A549 (cell line): ENCODE measurements around the gene EMID1. TPM values are rescaled to one million over a fixed set of nuclear protein-coding genes. Genes with fewer than 3 reads are reported as not detected.
A peak's percentile ranks its signal among the peaks of the same experiment; 100 is the strongest.

ENCODE experiments used
- ATAC-seq, 2 experiments: fragments of 200-7000 bp in 1 of 2; fragments of >200 bp in 1 of 2; cut with Nextera tagmentation in 1 of 2; cut with Tn5 transposase in 1 of 2; 3 replicates each; pipeline versions ENCODE4 v1.8.0 to v1.9.1; 2018 to 2020; ENCODE audit warnings: mild to moderate bottlenecking in 1 of 2, moderate library complexity in 1 of 2
- CTCF ChIA-PET: fragments of 300-600 bp; sonication (Branson Sonifier 250); formaldehyde crosslinking; extraction: SDS; loops from one replicate; lab custom pipeline; 2021; ENCODE audit warnings: antibody characterized with exemption, inconsistent platforms; lab: Yijun Ruan, JAX
- POLR2A ChIA-PET: fragments of 350-600 bp; formaldehyde crosslinking; extraction: SDS; loops from one replicate; lab custom pipeline; 2021; ENCODE audit warnings: antibody characterized with exemption, inconsistent platforms; lab: Yijun Ruan, JAX
- DNase-seq, 2 experiments: peaks; one replicate each; pipeline versions ENCODE4 v3.0.0 to v3.0.0-alpha.2; 2011 to 2016; ENCODE audit warnings: low read depth in 1 of 2, low spot score in 1 of 2
- FAIRE-seq: peaks from 2 replicates; lab custom pipeline; 2011; peaks lifted over from hg19 to GRCh38; lab: Jason Lieb, UNC
- H3K27ac ChIP-seq, 2 experiments: fragments of >200 bp; sonication (Bioruptor Twin); formaldehyde crosslinking; 3 replicates each; pipeline ENCODE4 v1.5.1; 2016 to 2017
- H3K4me1 ChIP-seq: fragments of >200 bp; sonication (Bioruptor Twin); formaldehyde crosslinking; 3 replicates; pipeline ENCODE4 v1.6.1; 2016
- H3K4me2 ChIP-seq: fragments of >200 bp; sonication (Bioruptor Twin); formaldehyde crosslinking; 3 replicates; pipeline ENCODE4 v1.6.1; 2016
- H3K4me3 ChIP-seq: fragments of >200 bp; sonication (Bioruptor Twin); formaldehyde crosslinking; 3 replicates; pipeline ENCODE4 v1.5.1; 2016
- H3K9me3 ChIP-seq: fragments of >200 bp; sonication (Bioruptor Twin); formaldehyde crosslinking; 3 replicates; pipeline ENCODE4 v1.6.1; 2016
- BHLHE40 ChIP-seq: IDR thresholded peaks from 2 replicates; pipeline ENCODE4 v1.6.1; 2012; ENCODE audit warnings: low read depth, low read length, inconsistent platforms
- CBX2 ChIP-seq: fragments of 200-600 bp; sonication (generic); IDR thresholded peaks from 2 replicates; pipeline ENCODE4 v1.6.1; 2016; ENCODE audit warnings: low read depth, mild to moderate bottlenecking, borderline replicate concordance
- CHD2 ChIP-seq: fragments of 150-350 bp; IDR thresholded peaks from 2 replicates; pipeline ENCODE4 v1.6.1; 2014; ENCODE audit warnings: low read length; ENCODE audit not compliant: partially characterized antibody
- FOSL2 ChIP-seq, 2 experiments: fragments of 450-650 bp in 1 of 2; fragments of >200 bp in 1 of 2; sonication (Bioruptor Twin) in 1 of 2; formaldehyde crosslinking; IDR thresholded peaks; 2 replicates each; pipeline versions ENCODE4 v1.5.0 to v1.6.1; 2016 to 2020; ENCODE audit warnings: mild to moderate bottlenecking in 1 of 2, moderate library complexity in 1 of 2
- FOXS1 ChIP-seq: fragments of 250-450 bp; sonication (Bioruptor Pico); IDR thresholded peaks from 2 replicates; pipeline ENCODE4 v1.5.0; 2020; ENCODE audit warnings: mild to moderate bottlenecking, moderate library complexity
- HOXB5 ChIP-seq: fragments of 250-450 bp; sonication (Bioruptor Pico); IDR thresholded peaks from 2 replicates; pipeline ENCODE4 v1.5.0; 2020; ENCODE audit warnings: mild to moderate bottlenecking, moderate library complexity
- JUN ChIP-seq, 2 experiments: fragments of >200 bp; sonication (Bioruptor Twin); formaldehyde crosslinking; IDR thresholded peaks; 2 replicates in 1 of 2; 3 replicates in 1 of 2; pipeline ENCODE4 v1.6.1; 2016 to 2017
- NFE2L2 ChIP-seq: fragments of 150-350 bp; conservative IDR thresholded peaks from 2 replicates; pipeline ENCODE4 v1.6.1; 2014; ENCODE audit warnings: low read length
- RARB ChIP-seq: fragments of 250-450 bp; sonication (Bioruptor Pico); IDR thresholded peaks from 2 replicates; pipeline ENCODE4 v1.8.0; 2021; ENCODE audit warnings: mild to moderate bottlenecking, moderate library complexity
- RCOR1 ChIP-seq: fragments of 150-350 bp; IDR thresholded peaks from 2 replicates; pipeline ENCODE4 v1.6.1; 2014; ENCODE audit warnings: antibody characterized with exemption, low read length, low read depth
- TFCP2L1 ChIP-seq: fragments of 250-450 bp; sonication (Bioruptor Pico); IDR thresholded peaks from 2 replicates; pipeline ENCODE4 v1.5.0; 2021; ENCODE audit warnings: mild to moderate bottlenecking
- TP53 ChIP-seq: fragments of 250-450 bp; sonication (Bioruptor Pico); IDR thresholded peaks from 2 replicates; pipeline ENCODE4 v1.5.0; 2021; ENCODE audit warnings: mild to moderate bottlenecking, moderate library complexity
- ZNF302 ChIP-seq: fragments of 250-450 bp; sonication (Bioruptor Pico); IDR thresholded peaks from 2 replicates; pipeline ENCODE4 v1.9.0; 2021; ENCODE audit warnings: inconsistent platforms, mild to moderate bottlenecking, moderate library complexity
- ZSCAN20 ChIP-seq: fragments of 250-450 bp; sonication (Bioruptor Pico); IDR thresholded peaks from 2 replicates; pipeline ENCODE4 v1.8.0; 2022; ENCODE audit warnings: mild to moderate bottlenecking, moderate library complexity
- WGBS: methylation state at CpG from one replicate; pipeline ENCODE4 v1.1.6; 2017; ENCODE audit errors: missing lambda C conversion rate; 5-methylcytosine and 5-hydroxymethylcytosine counted together
- polyA plus RNA-seq, 4 experiments: library from polyadenylated mRNA; depleted of rRNA in 3 of 4; stranded (reverse); fragments of >200 nt; fragmentation: RNase III in 1 of 4; extraction: RNeasy Plus Mini Kit Qiagen cat#74134 plus additional on column Dnase treatment in 1 of 4; gene quantifications; 2 replicates in 3 of 4; 3 replicates in 1 of 4; pipeline ENCODE4 v1.2.3, GENCODE V29; 2011 to 2017
- TF ChIP-seq, protein P1 (sequence below): IDR thresholded peaks from 2 replicates; pipeline ENCODE4 v1.6.1; 2012
- TF ChIP-seq, protein P2 (sequence below): fragments of >200 bp; sonication (Bioruptor Twin); formaldehyde crosslinking; IDR thresholded peaks from 3 replicates; pipeline ENCODE4 v1.5.1; 2016
- TF ChIP-seq, protein P3 (sequence below): fragments of >200 bp; sonication (Bioruptor Twin); formaldehyde crosslinking; IDR thresholded peaks from 2 replicates; pipeline ENCODE4 v1.6.1; 2016

EMID1 gene
- polyA plus RNA-seq, 2 of the 4 experiments (the other 2 are of a cell fraction): 0.28 TPM

DNA sequence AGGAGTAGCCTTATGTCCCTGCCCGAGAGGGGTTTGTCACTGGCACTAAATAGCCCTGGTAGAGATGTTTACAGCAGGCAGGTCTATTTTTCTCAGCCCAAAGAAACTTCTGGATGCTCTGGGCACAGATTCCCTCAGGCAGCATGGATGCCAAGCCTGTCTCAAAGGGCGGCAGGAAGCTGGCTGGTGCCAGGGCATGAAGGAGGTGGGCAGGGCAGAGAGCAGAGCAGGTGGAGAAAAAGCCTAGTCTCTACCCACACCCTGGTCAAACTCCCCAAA lies 96.6 kb downstream of the EMID1 start:
- no peak for TF ChIP-seq HOXB5 (CRISPR knock-in tag)
- TF ChIP-seq FOXS1: no peak
- Histone ChIP-seq H3K27ac (0 out of 6 replicates have a peak overlapping the region, but pooled peaks of 1 of the 2 experiments have one; percentile 18), H3K4me3 (no peak overlapping the region), H3K4me2 (no peak overlapping the region), H3K9me3 (no peaks in the 10 kb centered on the region), H3K4me1 (peaks cover 12% of the 10 kb centered on the region)
- WGBS: 90% methylated on average over 2 of the region's 2 CpGs
- ChIA-PET POLR2A (no interaction called here), CTCF (interaction anchor here (0.6 to 5.6 kb wide), 5 partner anchors 9 to 57 kb away, joined by 3 to 40 read pairs (median 3); no protein-coding TSS in a partner anchor)
- DNase-seq (no peak), ATAC-seq (peak in 1 of 2 experiments; percentile 1; a peak in 2 of 6 replicates), FAIRE-seq (no peak)

DNA sequence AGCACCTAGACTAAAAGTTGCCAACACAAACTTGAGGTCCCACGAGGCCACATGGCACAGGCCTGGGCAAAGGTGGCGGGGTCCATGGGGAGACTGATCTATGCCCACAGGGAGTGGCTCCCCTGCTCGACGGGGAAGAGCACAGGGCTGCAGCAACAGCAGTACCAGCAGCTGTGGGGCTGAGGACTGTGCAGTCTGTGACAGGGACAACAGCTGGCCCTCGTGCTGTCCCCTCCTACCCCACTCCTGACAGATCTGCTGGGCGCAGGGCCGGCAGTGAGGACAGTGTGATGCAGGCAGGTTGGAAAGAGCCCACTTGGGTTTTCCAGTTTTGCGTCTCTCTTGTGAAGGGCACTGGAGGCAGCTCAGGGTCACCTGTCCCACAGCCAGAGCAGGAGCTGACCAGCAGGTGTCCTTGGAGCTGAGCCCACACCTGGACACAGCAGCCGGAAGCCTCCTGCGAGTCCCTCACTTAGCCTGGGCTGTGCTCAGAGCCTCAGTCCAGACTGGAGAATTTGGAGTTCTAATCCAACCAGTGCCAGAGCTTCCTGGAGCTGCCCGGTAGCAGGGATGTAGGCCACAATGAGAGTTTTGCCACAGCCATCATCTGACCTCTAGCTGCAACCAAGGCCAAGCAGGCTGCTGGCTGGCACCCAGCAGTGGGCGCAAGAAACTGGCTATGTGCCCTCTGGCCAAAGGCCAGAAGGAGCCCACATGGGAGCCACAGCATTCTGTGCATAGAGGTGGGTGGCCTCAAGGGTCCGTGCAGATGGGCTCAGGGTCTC lies 97.2 kb downstream of the EMID1 start:
- peak overlapping the region in 1 of 2 experiments; percentile 50; a peak in 2 of 6 replicates for H3K27ac ChIP-seq
- ChIA-PET POLR2A (no interaction called here), CTCF (interaction anchor here (0.7 to 5.6 kb wide), 6 partner anchors 10 to 57 kb away, joined by 3 to 40 read pairs (median 3); no protein-coding TSS in a partner anchor)
- no peak overlapping the region for H3K4me3 ChIP-seq
- DNase-seq: no peak
- 67% methylated on average over 9 of the region's 13 CpGs for WGBS
- no peak for TF ChIP-seq FOSL2 (IDR thresholded peaks at IDR 0.05)
- TF ChIP-seq FOSL2 (CRISPR knock-in tag; IDR thresholded peaks at IDR 0.05): no peak
- H3K4me2 ChIP-seq: no peak overlapping the region
- H3K9me3 ChIP-seq: no peaks in the 10 kb centered on the region
- ATAC-seq: peak; percentile 0 to 5; a peak in 2 of 6 replicates
- FAIRE-seq: no peak
- H3K4me1 ChIP-seq: peaks cover 15% of the 10 kb centered on the region

DNA sequence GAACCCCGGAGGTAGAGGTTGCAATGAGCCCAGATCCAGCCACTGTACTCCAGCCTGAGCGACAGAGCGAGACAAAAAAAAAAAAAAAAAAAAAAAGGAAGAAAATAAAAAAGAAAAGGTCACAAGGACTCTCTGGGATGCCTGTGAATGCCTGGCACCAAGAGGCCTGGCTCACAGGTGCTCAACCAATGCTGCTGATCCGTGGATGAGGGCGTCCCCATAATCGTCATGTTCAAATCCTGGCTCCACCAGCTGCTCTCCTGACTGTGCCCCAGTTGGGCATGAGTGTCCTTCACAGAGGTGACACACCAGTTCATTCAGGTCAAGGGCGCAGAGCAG lies 100.1 kb downstream of the EMID1 start:
- Histone ChIP-seq H3K9me3 (no peaks in the 10 kb centered on the region), H3K4me2 (peak overlapping the region; percentile 94), H3K27ac (peak overlapping the region; percentile 96 to 98), H3K4me3 (peak overlapping the region; percentile 80)
- peak; percentile 0 to 1; a peak in 3 of 6 replicates for ATAC-seq
- 35% methylated on average over 3 of the region's 7 CpGs for WGBS
- no peak for DNase-seq
- CTCF ChIA-PET: interaction anchor here (0.6 to 5.6 kb wide), 15 partner anchors 8 to 58 kb away, joined by 3 to 40 read pairs (median 4); no protein-coding TSS in a partner anchor
- no peak for FAIRE-seq
- POLR2A ChIA-PET: interaction anchor here (1.4 kb wide), 1 partner anchor 37 kb away, joined by 4 read pairs; the partner anchor contains the start of gene EWSR1
- TF ChIP-seq TFCP2L1 (CRISPR knock-in tag) (no peak), CHD2 (no peak), CBX2 (no peak), BHLHE40 (no peak), ZNF302 (CRISPR knock-in tag) (no peak), NFE2L2 (no peak), RARB (CRISPR knock-in tag) (no peak), FOXS1 (no peak), ZSCAN20 (CRISPR knock-in tag) (no peak), TP53 (no peak), JUN (IDR thresholded peaks at IDR 0.05) (no peak), RCOR1 (no peak)
- TF ChIP-seq, protein P1, sequence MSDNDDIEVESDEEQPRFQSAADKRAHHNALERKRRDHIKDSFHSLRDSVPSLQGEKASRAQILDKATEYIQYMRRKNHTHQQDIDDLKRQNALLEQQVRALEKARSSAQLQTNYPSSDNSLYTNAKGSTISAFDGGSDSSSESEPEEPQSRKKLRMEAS: no peak
- TF ChIP-seq, protein P2, sequence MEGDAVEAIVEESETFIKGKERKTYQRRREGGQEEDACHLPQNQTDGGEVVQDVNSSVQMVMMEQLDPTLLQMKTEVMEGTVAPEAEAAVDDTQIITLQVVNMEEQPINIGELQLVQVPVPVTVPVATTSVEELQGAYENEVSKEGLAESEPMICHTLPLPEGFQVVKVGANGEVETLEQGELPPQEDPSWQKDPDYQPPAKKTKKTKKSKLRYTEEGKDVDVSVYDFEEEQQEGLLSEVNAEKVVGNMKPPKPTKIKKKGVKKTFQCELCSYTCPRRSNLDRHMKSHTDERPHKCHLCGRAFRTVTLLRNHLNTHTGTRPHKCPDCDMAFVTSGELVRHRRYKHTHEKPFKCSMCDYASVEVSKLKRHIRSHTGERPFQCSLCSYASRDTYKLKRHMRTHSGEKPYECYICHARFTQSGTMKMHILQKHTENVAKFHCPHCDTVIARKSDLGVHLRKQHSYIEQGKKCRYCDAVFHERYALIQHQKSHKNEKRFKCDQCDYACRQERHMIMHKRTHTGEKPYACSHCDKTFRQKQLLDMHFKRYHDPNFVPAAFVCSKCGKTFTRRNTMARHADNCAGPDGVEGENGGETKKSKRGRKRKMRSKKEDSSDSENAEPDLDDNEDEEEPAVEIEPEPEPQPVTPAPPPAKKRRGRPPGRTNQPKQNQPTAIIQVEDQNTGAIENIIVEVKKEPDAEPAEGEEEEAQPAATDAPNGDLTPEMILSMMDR: no peak
- TF ChIP-seq, protein P3, sequence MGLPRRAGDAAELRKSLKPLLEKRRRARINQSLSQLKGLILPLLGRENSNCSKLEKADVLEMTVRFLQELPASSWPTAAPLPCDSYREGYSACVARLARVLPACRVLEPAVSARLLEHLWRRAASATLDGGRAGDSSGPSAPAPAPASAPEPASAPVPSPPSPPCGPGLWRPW: no peak
- TF ChIP-seq, all 56 proteins: peak for 0
- H3K4me1 ChIP-seq: peaks cover 41% of the 10 kb centered on the region
